NCI-H526 treated with DMSO at 0.1 percent for 48 hours (cell line): ENCODE measurements around the gene ARFGAP1.

Experiments used
- DNase-seq: peaks from one replicate; lab custom pipeline; 2025; lab: John Stamatoyannopoulos, UW

Gene ARFGAP1

GRCh38 chr20:63319164-63320040, 46.8 kb downstream of the ARFGAP1 start:
- DNase-seq: no peak

- no peak for DNase-seq
Observed at GRCh38 chr20:63320041-63320511, 47.5 kb downstream of the ARFGAP1 start.

GRCh38 chr20:63320616-63321147, 48.1 kb downstream of the ARFGAP1 start:
- no peak for DNase-seq

- DNase-seq: no peak
Observed at GRCh38 chr20:63321148-63321831, 48.7 kb downstream of the ARFGAP1 start.

- DNase-seq: no peak
Observed at GRCh38 chr20:63322146-63322932, 49.7 kb downstream of the ARFGAP1 start.

GRCh38 chr20:63322933-63323273, 50.3 kb downstream of the ARFGAP1 start:
- DNase-seq: no peak

GRCh38 chr20:63323357-63323981, 50.9 kb downstream of the ARFGAP1 start:
- DNase-seq: no peak

GRCh38 chr20:63325021-63325471, 52.4 kb downstream of the ARFGAP1 start:
- DNase-seq: no peak

GRCh38 chr20:63325554-63326313, 53.1 kb downstream of the ARFGAP1 start:
- no peak for DNase-seq

GRCh38 chr20:63326314-63327230, 54.0 kb downstream of the ARFGAP1 start:
- no peak for DNase-seq

- no peak for DNase-seq
Observed at GRCh38 chr20:63327231-63327745, 54.7 kb downstream of the ARFGAP1 start.

- DNase-seq: no peak
Observed at GRCh38 chr20:63328026-63328700, 55.5 kb downstream of the ARFGAP1 start.

GRCh38 chr20:63328718-63329275, 56.2 kb downstream of the ARFGAP1 start:
- DNase-seq: no peak

- DNase-seq: no peak
Observed at GRCh38 chr20:63329331-63330083, 56.9 kb downstream of the ARFGAP1 start.

- no peak for DNase-seq
Observed at GRCh38 chr20:63330084-63330760, 57.6 kb downstream of the ARFGAP1 start.

GRCh38 chr20:63330940-63331339, 58.3 kb downstream of the ARFGAP1 start:
- no peak for DNase-seq

- no peak for DNase-seq
Observed at GRCh38 chr20:63331741-63332400, 59.3 kb downstream of the ARFGAP1 start.
